ENCODE measurements around the gene AGAP2.
"Not testable (repeated sequence)": the region's sequence is repeated elsewhere in the genome, so short reads cannot be mapped to it uniquely, and the experiment has no call there.

AGAP2 gene

DNA sequence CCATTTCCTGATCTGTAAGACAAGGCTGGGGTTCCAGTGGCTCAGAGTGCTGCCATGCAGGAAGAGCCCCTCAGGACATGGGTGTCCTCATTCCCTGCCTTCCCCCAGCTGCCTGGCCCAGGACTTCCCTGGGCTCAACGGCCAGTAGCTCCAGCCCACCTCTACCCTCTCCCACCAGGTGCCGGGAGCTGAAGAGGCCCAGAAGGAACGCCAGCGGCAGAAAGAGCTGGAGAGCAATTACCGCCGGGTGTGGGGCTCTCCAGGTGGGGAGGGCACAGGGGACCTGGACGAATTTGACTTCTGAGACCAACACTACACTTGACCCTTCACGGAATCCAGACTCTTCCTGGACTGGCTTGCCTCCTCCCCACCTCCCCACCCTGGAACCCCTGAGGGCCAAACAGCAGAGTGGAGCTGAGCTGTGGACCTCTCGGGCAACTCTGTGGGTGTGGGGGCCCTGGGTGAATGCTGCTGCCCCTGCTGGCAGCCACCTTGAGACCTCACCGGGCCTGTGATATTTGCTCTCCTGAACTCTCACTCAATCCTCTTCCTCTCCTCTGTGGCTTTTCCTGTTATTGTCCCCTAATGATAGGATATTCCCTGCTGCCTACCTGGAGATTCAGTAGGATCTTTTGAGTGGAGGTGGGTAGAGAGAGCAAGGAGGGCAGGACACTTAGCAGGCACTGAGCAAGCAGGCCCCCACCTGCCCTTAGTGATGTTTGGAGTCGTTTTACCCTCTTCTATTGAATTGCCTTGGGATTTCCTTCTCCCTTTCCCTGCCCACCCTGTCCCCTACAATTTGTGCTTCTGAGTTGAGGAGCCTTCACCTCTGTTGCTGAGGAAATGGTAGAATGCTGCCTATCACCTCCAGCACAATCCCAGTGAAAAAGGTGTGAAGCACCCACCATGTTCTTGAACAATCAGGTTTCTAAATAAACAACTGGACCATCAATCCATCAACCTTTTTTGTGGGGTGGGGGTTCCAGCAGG is 17.6 kb downstream of the AGAP2 start:
- no peak for DNase-seq

DNA sequence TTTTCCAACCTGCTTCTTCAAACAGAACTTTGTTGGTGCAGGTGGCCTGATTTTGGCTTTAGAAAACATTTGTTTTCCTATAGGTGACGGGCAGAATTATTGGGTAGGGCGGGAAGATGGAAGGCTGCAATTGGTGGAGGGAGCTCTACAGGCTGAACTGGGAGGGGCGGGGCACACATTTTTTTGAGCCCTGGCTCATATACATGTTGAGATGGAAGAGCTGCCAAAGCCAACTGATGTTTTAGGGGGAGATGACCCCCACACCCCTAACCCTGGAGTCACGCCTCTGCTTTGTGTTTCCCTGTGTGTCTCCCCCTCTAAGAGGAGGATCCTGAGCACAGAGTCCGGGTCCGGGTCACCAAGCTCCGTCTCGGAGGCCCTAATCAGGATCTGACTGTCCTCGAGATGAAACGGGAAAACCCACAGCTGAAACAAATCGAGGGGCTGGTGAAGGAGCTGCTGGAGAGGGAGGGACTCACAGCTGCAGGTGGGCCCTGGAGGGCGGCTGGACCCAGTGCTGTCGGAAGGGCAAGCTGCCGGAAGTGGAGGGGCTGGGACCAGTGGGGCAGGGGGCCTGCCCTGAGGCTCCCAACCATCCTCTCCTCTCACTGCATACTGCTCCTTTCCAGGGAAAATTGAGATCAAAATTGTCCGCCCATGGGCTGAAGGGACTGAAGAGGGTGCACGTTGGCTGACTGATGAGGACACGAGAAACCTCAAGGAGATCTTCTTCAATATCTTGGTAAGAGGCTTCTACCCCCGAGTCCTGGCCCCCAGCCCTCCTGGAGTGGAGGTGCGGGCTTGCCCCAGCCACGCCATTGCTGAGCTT is 18.6 kb downstream of the AGAP2 start:
- no peak for DNase-seq

DNA sequence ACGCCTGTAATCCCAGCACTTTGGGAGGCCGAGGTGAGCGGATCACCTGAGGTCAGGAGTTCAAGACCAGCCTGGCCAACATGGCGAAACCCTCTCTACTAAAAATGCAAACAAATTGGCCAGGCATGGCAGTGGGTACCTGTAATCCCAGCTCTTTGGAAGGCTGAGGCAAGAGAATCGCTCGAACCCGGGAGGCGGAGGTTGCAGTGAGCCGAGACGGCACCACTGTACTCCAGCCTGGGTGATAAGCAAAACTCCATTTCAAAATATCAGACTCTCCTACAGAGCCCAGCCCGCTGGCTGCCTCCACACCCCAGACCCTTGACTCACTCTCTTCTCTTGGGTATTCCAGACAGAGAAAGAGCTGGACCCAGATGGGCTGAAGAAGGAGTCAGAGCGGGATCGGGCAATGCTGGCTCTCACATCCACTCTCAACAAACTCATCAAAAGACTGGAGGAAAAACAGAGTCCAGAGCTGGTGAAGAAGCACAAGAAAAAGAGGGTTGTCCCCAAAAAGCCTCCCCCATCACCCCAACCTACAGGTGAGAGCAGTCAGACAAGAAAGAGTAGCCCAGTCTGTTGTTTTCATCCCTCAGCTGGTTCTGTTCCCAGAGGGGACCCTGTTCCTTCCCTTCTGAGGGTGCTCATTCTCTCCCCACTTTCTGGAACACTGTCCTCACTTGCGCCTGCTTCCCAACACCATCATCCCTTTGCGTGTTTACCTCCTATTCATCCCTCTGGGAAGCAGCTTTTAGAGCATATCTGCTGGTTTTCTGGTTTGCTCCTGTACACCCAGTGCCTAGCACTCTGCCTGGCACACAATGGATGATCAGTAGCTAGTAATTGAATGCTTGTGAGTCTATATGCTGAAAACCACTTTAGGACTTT is 19.7 kb downstream of the AGAP2 start:
- DNase-seq = no peak

DNA sequence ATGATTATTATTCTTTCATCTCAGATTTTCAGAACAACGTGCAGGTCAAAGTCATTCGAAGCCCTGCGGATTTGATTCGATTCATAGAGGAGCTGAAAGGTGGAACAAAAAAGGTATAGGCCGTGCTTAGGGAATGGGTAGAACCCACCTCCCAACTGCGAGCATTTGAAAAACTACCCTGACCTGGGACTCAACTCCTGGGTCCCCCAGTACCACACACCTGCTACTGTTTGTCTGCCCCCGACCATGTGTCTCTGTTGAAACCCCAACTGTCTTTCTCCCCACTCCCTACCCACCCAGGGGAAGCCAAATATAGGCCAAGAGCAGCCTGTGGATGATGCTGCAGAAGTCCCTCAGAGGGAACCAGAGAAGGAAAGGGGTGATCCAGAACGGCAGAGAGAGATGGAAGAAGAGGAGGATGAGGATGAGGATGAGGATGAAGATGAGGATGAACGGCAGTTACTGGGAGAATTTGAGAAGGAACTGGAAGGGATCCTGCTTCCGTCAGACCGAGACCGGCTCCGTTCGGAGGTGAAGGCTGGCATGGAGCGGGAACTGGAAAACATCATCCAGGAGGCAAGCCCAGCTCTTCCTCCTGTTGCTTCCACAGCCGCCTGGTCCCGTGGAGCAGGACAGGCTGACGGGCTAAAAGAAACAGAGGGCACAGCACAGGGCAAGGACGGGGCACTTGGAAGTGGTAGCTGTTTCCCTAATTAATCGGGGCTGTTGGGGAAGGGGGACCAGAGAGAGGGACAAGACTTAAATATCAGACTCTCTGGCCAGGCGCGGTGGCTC is 20.5 kb downstream of the AGAP2 start:
- no peak for DNase-seq

DNA sequence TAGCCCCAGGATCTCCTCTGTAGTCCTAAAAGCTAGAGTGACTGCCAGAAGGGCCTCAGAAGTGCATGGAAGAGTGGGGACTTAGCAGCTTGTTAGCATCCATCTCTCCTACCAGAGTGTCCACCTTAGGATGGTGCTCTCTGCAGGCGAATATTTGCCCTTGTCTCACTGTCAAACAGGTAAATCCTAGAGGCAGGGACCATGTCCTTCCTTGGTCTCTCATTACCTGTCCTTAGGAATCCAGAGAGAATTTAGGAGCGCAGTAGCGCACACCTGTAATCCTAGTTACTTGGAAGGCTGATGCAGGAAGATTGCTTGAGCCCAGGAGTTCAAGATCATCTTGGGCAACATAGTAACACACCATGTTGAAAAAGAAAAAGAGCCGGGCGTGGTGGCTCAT is 21.4 kb downstream of the AGAP2 start:
- no peak for DNase-seq

DNA sequence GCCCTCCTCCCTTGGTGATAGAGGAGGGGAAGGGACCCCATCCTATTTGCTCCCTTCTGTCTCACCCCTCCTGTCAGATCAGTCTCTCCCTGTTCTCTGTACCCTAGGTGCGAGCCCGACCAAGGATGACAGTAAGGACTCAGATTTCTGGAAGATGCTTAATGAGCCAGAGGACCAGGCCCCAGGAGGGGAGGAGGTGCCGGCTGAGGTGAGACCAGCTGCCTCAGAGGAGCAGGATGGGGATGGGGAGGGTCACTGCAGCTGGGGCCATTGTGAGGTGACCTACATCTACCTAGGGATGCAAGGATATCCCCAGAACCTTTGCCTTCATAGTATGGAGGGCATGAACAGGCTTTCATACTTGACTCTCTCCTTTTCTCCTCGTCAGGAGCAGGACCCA is 22.2 kb downstream of the AGAP2 start:
- DNase-seq = no peak

DNA sequence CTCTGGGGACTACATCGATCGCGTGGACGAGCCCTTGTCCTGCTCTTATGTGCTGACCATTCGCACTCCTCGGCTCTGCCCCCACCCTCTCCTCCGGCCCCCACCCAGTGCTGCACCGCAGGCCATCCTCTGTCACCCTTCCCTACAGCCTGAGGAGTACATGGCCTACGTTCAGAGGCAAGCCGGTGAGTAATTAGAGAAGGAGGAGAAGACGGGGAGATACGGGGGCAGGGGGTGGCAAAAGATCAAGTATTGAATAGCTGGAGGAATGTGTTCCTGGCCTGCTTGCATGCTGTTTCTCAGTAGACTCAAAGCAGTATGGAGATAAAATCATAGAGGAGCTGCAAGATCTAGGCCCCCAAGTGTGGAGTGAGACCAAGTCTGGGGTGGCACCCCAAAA is 22.8 kb downstream of the AGAP2 start:
- no peak for DNase-seq

DNA sequence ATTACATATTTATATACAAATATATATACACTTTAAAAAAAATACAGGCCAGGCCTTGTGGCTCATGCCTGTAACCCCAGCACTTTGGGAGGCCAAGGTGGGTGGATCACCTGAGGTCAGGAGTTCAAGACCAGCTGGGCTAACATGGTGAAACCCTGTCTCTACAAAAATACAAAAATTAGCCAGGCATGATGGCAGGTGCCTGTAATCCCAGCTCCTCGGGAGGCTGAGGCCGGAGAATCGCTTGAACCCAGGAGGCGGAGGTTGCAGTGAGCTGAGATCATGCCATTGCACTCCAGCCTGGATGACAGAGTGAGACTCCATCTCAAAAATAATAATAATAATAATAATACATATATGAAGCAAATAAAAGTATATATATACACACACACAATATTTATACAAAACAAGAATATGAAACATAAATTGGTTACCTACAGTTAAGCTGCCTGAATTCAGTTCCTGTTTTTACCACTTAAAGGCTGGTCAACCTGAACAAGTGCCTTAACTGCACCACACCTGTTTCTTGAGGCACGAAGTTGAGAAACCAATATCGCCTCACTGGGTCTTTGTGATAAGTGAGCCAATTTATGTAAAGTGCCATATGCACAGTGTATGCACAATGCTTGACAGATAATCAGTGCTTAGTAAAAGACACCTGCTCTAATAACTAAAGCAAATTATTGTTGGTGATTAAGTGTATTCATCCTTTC is 23.4 kb downstream of the AGAP2 start:
- not testable (repeated sequence) for DNase-seq

DNA sequence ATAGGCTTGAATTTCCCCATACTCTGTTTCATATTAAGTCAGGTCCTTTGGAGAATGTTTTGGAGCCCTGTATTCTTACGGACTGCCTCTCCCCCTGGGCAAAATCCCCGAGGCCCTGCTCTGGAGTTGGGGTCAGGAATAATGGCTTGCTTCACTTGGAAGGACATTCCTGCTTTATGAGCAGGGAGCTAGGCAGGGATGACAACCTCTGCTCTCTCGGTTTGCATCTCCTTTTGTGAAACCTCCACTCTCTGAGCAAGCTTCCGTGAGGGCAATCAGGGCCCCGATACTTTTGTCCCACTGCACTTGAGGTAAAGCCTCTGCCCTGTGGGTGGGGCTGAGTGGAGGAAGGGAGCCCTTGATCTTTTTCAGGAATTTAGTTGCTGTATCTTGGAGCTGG is 25.3 kb downstream of the AGAP2 start:
- DNase-seq = no peak

DNA sequence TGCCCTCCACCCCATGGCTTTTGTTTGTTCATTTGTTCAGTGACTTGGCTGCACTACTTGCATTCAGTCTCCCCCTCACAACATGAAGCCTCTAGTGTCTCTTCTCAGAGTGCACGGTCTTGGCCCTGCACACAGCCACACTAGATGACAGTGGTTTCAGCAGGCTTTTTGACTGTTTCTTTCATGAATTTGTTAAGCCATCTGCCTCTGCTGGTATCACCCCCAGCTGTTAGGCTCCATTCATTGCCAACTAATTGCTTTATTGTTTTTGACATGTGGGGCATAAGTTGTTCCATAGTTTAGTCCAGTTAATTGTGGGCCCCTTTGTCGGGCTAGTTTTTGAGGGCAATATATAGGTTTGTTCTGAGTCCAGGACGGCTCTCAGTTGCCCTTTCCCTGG is 25.8 kb downstream of the AGAP2 start:
- no peak for DNase-seq

DNA sequence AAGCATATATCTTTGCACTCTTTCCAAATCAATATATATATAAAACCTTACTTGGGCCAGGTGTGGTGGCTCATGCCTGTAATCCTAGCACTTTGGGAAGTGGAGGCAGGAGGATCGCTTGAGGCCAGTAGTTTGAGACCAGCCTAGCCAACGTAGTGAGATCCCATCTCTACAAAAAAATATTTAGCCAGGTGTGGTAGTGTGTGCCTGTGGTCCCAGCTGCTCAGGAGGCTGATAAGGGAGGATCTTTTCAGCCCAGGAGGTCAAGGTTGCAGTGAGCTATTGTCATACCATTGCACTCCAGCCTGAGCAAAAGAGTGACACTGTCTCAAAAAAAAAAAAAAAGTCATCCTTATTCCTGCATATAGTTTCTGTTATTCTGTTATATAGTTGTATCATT is 30.2 kb downstream of the AGAP2 start:
- DNase-seq = no peak

DNA sequence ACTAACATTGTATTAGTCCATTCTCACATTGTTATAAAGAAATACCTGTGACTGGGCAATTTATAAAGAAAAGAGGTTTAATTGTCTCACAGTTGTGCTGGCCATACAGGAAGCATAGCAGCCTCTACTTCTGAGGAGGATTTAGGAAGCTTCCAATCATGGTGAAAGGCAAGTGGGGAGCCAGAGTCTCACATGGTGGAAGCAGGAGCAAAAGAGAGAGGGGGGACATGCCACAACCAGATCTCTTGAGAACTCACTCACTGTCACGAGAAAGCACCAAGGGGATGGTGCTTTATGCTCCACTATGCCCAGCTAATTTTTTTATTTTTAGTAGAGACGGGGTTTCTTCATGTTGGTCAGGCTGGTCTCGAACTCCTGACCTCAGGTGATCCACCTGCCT is 31.3 kb downstream of the AGAP2 start:
- DNase-seq = no peak

DNA sequence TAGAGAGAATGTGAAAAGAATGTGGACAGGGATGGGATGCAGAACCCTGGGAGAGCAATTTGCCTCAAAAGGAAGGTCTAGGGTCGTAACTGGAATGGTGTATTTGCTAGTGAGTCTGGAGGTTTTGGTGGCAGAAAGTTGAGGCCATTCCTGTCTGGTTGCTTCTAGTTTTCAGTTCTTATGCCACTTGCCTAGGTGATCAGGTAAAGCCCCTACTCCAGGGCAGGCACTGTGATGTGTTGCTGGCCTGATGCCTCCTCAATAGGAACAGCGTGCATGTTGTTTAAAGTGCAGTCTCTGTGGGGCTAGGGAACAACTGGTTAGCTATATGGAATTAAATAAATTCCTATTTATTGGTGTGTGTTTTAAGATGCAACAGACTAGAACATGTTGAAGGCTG is 38.2 kb downstream of the AGAP2 start:
- no peak for DNase-seq

DNA sequence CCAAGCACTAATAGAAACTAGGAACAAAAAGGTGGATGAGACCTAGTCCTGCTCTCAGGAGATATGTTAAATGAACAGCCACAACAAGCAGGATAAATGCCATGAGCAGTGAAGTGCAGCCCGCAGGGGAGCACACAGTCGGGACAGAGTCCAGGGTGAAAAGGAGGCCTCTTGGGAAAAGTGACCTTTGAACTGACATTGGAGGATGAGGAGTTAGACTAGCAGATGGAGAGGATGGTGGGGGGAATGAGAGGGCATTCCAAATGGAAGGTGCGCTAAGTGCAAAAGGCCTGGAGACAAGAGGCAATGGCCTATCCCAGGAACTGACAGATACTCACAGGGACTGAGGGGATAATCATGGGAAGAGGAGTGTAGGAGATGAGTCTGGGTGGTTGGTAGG is 40.1 kb downstream of the AGAP2 start:
- DNase-seq = no peak

DNA sequence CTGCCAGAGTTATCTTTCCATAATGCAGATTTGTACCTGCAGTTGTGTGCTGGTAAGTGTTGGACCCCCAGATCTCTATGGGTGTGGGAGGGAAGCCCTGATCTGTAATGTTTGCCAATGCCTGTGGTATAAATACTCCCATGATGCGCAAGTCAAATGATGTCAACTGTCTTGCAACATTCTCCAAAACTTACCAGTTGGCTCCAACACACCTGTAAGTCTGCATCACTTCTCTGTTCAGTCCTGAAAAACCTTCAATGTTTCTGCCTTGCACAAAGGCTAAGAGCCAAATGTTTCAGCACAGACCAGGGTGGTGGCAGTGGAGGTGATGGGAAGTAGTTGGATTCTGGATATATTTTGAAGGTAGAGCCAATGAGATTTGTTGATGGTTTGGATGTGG is 41.5 kb downstream of the AGAP2 start:
- DNase-seq = no peak

DNA sequence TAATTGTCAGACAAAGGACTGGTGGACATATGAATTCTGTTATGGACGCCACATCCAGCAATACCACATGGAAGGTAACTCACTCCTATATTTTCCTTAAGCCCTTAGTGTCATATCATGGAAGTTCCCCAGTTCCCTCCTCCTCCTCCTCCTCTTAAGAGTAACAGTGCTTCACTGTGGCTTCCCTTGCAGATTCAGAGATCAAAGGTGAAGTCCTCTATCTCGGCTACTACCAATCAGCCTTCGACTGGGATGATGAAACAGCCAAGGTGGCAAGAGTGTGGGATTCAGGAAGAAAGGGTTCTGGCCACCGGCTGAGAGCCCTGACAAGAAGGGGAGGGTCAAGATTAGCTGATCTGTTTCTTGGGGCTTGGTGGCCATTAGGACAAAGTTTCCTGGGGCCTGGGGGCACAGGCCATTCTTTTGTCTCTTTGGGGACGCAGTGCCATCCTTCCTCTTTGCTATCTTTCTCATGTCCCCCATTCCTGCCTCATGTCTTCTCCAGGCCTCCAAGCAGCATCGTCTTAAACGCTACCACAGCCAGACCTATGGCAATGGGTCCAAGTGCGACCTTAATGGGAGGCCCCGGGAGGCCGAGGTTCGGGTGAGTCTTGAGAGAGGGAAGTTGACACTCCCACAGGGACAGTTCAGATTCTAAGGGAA is 42.6 kb downstream of the AGAP2 start:
- no peak for DNase-seq

DNA sequence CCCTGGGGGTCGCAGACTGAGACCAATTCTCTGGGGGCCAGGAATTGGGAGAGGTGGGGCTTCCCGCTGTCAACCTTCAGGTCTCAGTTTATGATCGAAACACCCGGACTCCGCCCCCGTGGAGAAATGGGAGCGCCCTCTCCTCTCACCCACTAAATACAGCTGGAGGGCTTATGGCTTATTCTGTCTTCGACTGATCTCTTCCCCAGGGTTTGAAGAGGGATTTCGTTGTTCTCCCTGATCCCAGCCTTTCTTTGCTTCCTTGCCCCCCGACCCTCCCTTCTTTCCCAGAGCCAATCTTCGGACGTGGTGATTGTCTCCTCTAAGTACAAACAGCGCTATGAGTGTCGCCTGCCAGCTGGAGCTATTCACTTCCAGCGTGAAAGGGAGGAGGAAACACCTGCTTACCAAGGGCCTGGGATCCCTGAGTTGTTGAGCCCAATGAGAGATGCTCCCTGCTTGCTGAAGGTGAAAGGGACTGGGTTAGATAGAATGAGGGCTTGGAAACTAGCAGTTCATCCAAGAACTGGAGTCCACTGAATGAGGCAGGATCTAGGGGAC is 44.0 kb downstream of the AGAP2 start:
- peak; percentile 11 for DNase-seq

DNA sequence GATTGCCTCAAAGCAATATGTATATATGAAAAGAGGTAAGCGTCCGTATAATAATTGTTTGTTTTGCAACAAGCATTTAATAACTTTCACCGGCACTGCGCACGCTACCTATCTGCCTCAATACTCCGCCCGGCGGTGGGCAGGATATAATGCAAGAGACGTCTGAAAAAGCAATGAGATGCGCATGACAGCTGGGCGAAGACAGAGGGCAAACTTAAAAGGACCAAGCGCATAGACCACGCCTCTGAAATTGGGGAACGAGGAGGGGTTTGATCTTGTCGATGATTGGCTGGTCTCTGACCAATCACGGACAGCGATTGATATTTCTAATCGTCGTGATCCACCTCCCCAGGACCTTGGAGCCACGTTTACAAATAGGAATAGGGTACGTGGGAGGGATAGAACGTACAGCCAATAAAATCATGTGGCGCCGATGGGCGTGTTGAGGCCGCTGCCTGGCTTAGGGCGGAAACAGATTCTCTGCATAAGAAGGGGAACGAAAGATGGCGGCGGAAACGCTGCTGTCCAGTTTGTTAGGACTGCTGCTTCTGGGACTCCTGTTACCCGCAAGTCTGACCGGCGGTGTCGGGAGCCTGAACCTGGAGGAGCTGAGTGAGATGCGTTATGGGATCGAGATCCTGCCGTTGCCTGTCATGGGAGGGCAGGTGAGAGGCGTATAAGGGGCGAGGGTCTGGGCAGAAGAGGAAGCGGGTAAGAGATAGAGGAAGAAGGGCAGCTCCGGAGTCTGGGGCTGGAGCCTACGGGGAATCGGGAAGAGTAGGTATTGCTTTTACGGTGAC is 44.7 kb downstream of the AGAP2 start, which contains the start of gene OS9:
OS9 (plus strand) TSS at position 474 of the 800 bp plus-strand sequence; CDS start at position 504, 30 bp downstream.
- peak; percentile 99 for DNase-seq

DNA sequence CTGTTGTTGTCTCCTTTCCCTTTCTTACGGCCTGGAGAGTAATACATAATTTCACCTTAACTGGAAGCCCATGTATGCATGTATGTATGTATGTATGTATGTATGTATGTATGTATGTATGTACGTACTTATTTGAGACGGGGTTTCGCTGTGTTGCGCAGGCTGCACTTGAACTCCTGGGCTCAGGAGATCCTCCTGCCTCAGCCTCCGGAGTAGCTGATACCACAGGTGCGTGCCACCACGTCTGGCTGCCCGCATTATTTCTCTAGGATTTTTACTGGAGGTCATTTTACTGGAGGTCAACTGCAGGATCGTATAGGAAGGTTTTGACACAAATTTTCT is 45.3 kb downstream of the AGAP2 start:
- DNase-seq = no peak

DNA sequence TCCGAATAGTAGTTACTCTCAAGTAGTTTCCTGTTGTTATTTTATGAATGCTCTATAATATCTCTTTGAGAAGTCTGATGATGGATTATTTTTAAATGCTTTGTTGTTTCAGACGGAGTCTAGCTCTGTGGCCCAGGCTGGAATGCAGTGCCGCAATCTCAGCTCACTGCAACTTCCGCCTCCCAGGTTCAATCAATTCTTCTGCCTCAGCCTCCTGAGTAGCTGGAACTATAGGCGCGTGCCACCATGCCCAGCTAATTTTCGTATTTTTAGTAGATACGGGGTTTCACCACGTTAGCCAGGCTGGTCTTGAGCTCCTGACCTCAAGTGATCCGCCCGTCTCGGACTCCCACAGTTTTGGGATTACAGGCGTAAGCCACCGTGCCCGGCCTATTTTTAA is 46.0 kb downstream of the AGAP2 start:
- no peak for DNase-seq
